H9 (cell line): ENCODE measurements around the gene ABHD15. TPM values are rescaled to one million over a fixed set of nuclear protein-coding genes. Genes with fewer than 3 reads are reported as not detected.
A peak's percentile ranks its signal among the peaks of the same experiment; 100 is the strongest.

Experiments used
- DNase-seq: peaks from one replicate; pipeline ENCODE4 v3.0.0-alpha.2; 2017
- H2AFZ ChIP-seq: one replicate; pipeline ENCODE4 v1.6.1; 2013; ENCODE audit warnings: mild to moderate bottlenecking, low read length, control low read depth, moderate library complexity
- H2AK5ac ChIP-seq: 2 replicates; pipeline ENCODE4 v1.6.1; 2013; ENCODE audit warnings: low read length, control low read depth, mixed read lengths; ENCODE audit not compliant: insufficient read length
- H2BK120ac ChIP-seq: one replicate; pipeline ENCODE4 v1.6.1; 2013; ENCODE audit warnings: low read depth, mild to moderate bottlenecking, low read length, control low read depth, inconsistent platforms; ENCODE audit not compliant: poor library complexity, severe bottlenecking
- H2BK12ac ChIP-seq: 2 replicates; pipeline ENCODE4 v1.6.1; 2013; ENCODE audit warnings: low read length, control low read depth, mixed read lengths, low read depth; ENCODE audit not compliant: insufficient read length
- H2BK15ac ChIP-seq: 2 replicates; pipeline ENCODE4 v1.6.1; 2013; ENCODE audit warnings: low read depth, low read length, control low read depth
- H2BK20ac ChIP-seq: one replicate; pipeline ENCODE4 v1.6.1; 2013; ENCODE audit warnings: low read depth, mild to moderate bottlenecking, low read length, control low read depth, inconsistent platforms; ENCODE audit not compliant: poor library complexity, severe bottlenecking
- H2BK5ac ChIP-seq: 2 replicates; pipeline ENCODE4 v1.6.1; 2013; ENCODE audit warnings: low read length, control low read depth, mixed read lengths; ENCODE audit not compliant: insufficient read length
- H3K14ac ChIP-seq: 2 replicates; pipeline ENCODE4 v1.6.1; 2013; ENCODE audit warnings: low read length, control low read depth; ENCODE audit not compliant: insufficient read depth
- H3K18ac ChIP-seq: 2 replicates; pipeline ENCODE4 v1.6.1; 2013; ENCODE audit warnings: low read depth, mild to moderate bottlenecking, mixed read lengths, low read length, control low read depth; ENCODE audit not compliant: insufficient read length
- H3K23ac ChIP-seq: 2 replicates; pipeline ENCODE4 v1.6.1; 2013; ENCODE audit warnings: low read length, control low read depth, mixed read lengths, low read depth; ENCODE audit not compliant: insufficient read length
- H3K23me2 ChIP-seq: 2 replicates; pipeline ENCODE4 v1.6.1; 2013; ENCODE audit warnings: low read depth, mild to moderate bottlenecking, mixed read lengths, low read length, control low read depth; ENCODE audit not compliant: insufficient read length, poor library complexity, severe bottlenecking
- H3K27ac ChIP-seq: 2 replicates; pipeline ENCODE4 v1.5.1; 2013; ENCODE audit warnings: low read length, control low read depth, mixed read lengths, low read depth; ENCODE audit not compliant: insufficient read length
- H3K27me3 ChIP-seq: 2 replicates; pipeline ENCODE4 v1.6.1; 2013; ENCODE audit warnings: low read length, control low read depth, inconsistent platforms; ENCODE audit not compliant: insufficient read depth
- H3K4ac ChIP-seq: 2 replicates; pipeline ENCODE4 v1.6.1; 2013; ENCODE audit warnings: low read depth, mild to moderate bottlenecking, control low read depth, inconsistent platforms, low read length, moderate library complexity
- H3K4me1 ChIP-seq: 2 replicates; pipeline ENCODE4 v1.6.1; 2013; ENCODE audit warnings: low read length, control low read depth, inconsistent platforms; ENCODE audit not compliant: insufficient read depth
- H3K4me2 ChIP-seq: 2 replicates; pipeline ENCODE4 v1.6.1; 2013; ENCODE audit warnings: low read length, control low read depth, mixed read lengths; ENCODE audit not compliant: insufficient read length, insufficient read depth
- H3K56ac ChIP-seq: 2 replicates; pipeline ENCODE4 v1.6.1; 2013; ENCODE audit warnings: low read depth, mild to moderate bottlenecking, mixed read lengths, low read length, control low read depth; ENCODE audit not compliant: insufficient read length
- H3K79me1 ChIP-seq: 2 replicates; pipeline ENCODE4 v1.6.1; 2013; ENCODE audit warnings: low read depth, mild to moderate bottlenecking, moderate library complexity, low read length, control low read depth, inconsistent platforms; ENCODE audit not compliant: insufficient read depth, poor library complexity, severe bottlenecking
- H3K79me2 ChIP-seq: 2 replicates; pipeline ENCODE4 v1.6.1; 2013; ENCODE audit warnings: low read length, control low read depth, inconsistent platforms; ENCODE audit not compliant: insufficient read depth
- H3K9ac ChIP-seq: 2 replicates; pipeline ENCODE4 v1.6.1; 2013; ENCODE audit warnings: low read length, control low read depth, mixed read lengths; ENCODE audit not compliant: insufficient read length; ENCODE audit errors: extremely low read depth
- H3K9me3 ChIP-seq: one replicate; pipeline ENCODE4 v1.6.1; 2013; ENCODE audit warnings: low read depth, low read length, inconsistent platforms; ENCODE audit not compliant: control insufficient read depth
- H3T11ph ChIP-seq: one replicate; pipeline ENCODE4 v1.6.1; 2013; ENCODE audit warnings: mild to moderate bottlenecking, low read length, control low read depth, inconsistent platforms
- H4K20me1 ChIP-seq: one replicate; pipeline ENCODE4 v1.6.1; 2013; ENCODE audit not compliant: control insufficient read depth, insufficient read length, insufficient read depth
- H4K5ac ChIP-seq: 2 replicates; pipeline ENCODE4 v1.6.1; 2013; ENCODE audit warnings: low read depth, mild to moderate bottlenecking, mixed read lengths, low read length, control low read depth; ENCODE audit not compliant: insufficient read length
- H4K8ac ChIP-seq: replicated peaks from 2 replicates; pipeline ENCODE4 v1.6.1; 2013; ENCODE audit warnings: low read length, control low read depth, mixed read lengths, low read depth; ENCODE audit not compliant: insufficient read length
- H4K91ac ChIP-seq: 2 replicates; pipeline ENCODE4 v1.6.1; 2013; ENCODE audit warnings: low read depth, mild to moderate bottlenecking, moderate library complexity, mixed read lengths, low read length, control low read depth; ENCODE audit not compliant: insufficient read length
- H3K27ac Mint-ChIP-seq, 3 experiments: 2 replicates in 2 of 3; 3 replicates in 1 of 3; pipeline ENCODE4 v1.8.0; 2020 to 2021; ENCODE audit warnings: mixed read lengths in 3 of 3, mild to moderate bottlenecking in 1 of 3, moderate library complexity in 1 of 3
- H3K27me3 Mint-ChIP-seq: 2 replicates; pipeline ENCODE4 v1.8.0; 2021; ENCODE audit warnings: low read depth, mild to moderate bottlenecking, moderate library complexity, mixed read lengths
- H3K36me3 Mint-ChIP-seq, 3 experiments: 2 replicates in 2 of 3; 3 replicates in 1 of 3; pipeline ENCODE4 v1.8.0; 2020 to 2021; ENCODE audit warnings: low read depth in 3 of 3, mixed read lengths in 3 of 3; ENCODE audit not compliant: insufficient read depth in 1 of 3
- H3K4me1 Mint-ChIP-seq, 2 experiments: 2 replicates each; pipeline ENCODE4 v1.8.0; 2020; ENCODE audit warnings: mixed read lengths in 2 of 2
- H3K4me3 Mint-ChIP-seq, 2 experiments: 2 replicates in 1 of 2; 3 replicates in 1 of 2; pipeline ENCODE4 v1.8.0; 2020 to 2021; ENCODE audit warnings: mild to moderate bottlenecking in 2 of 2, mixed read lengths in 2 of 2, moderate library complexity in 1 of 2
- H3K9me3 Mint-ChIP-seq, 2 experiments: 2 replicates in 1 of 2; 3 replicates in 1 of 2; pipeline ENCODE4 v1.8.0; 2020; ENCODE audit warnings: mild to moderate bottlenecking in 2 of 2, mixed read lengths in 2 of 2, moderate library complexity in 1 of 2
- CTCF ChIP-seq: fragments of 200-600 bp; sonication (generic); conservative IDR thresholded peaks from 3 replicates; pipeline ENCODE4 v1.8.0; 2021; ENCODE audit warnings: antibody characterized with exemption, mild to moderate bottlenecking
- WGBS: extraction: QIAGEN DNeasy Blood & Tissue Kit; methylation state at CpG from one replicate; pipeline ENCODE4 v1.1.7; 2013; ENCODE audit warnings: missing lambda C conversion rate, low lambda C conversion rate, mixed read lengths; ENCODE audit not compliant: insufficient read length; ENCODE audit errors: extremely low coverage; 5-methylcytosine and 5-hydroxymethylcytosine counted together
- total RNA-seq: library from RNA; stranded (reverse); gene quantifications from 2 replicates; pipeline ENCODE4 v1.2.1, GENCODE V29; 2021

The ABHD15 gene
- total RNA-seq, 1 experiment from 2014 or later = 2.5 TPM

GRCh38 chr17:29584452-29585079 is 17.7 kb upstream of the ABHD15 start:
- no peak overlapping the region for H2BK15ac ChIP-seq
- no peak overlapping the region for H4K8ac ChIP-seq
- no peaks in the 10 kb centered on the region for H3K9me3 ChIP-seq
- H2BK20ac ChIP-seq = no peak overlapping the region
- H3K14ac ChIP-seq = no peak overlapping the region
- H2BK5ac ChIP-seq = no peak overlapping the region
- no peak overlapping the region for H2AK5ac ChIP-seq
- H3K23ac ChIP-seq = no peak overlapping the region
- no peaks in the 10 kb centered on the region for H3K9me3 Mint-ChIP-seq
- H3K56ac ChIP-seq = no peak overlapping the region
- peaks cover 28 to 43% of the 10 kb centered on the region in 2 experiments for H3K4me1 Mint-ChIP-seq
- H3K27ac Mint-ChIP-seq = peak overlapping the region; percentile 55 to 91 (median 77); a peak in 3 of 7 replicates
- no peak overlapping the region for H3K27ac ChIP-seq
- DNase-seq = no peak
- no peak overlapping the region for H2AFZ ChIP-seq
- H3K79me1 ChIP-seq = peaks cover 4% of the 10 kb centered on the region
- no CpG with 5 or more reads among the region's 12 CpGs for WGBS
- no peak overlapping the region for H2BK12ac ChIP-seq
- no peak overlapping the region for H4K5ac ChIP-seq
- no peaks in the 10 kb centered on the region for H3K27me3 Mint-ChIP-seq
- H3K79me2 ChIP-seq = peaks cover 23% of the 10 kb centered on the region; the same call in 1 of the 2 replicates
- H3K9ac ChIP-seq = no peak overlapping the region
- no peak overlapping the region for H4K91ac ChIP-seq
- peak overlapping the region in 1 of 2 experiments; percentile 38; a peak in 1 of 5 replicates for H3K4me3 Mint-ChIP-seq
- H3K18ac ChIP-seq = no peak overlapping the region
- H3K4ac ChIP-seq = no peak overlapping the region
- H3K4me2 ChIP-seq = no peak overlapping the region
- no peak overlapping the region for H3T11ph ChIP-seq
- peaks cover 10% of the 10 kb centered on the region for H3K23me2 ChIP-seq
- H3K27me3 ChIP-seq = no peaks in the 10 kb centered on the region
- peaks cover 15% of the 10 kb centered on the region; the same call in 1 of the 2 replicates for H3K4me1 ChIP-seq
- no peaks in the 10 kb centered on the region for H4K20me1 ChIP-seq
- no peak for TF ChIP-seq CTCF
- no peak overlapping the region for H2BK120ac ChIP-seq
- peaks cover 19 to 36% (median 30%) of the 10 kb centered on the region in 3 experiments for H3K36me3 Mint-ChIP-seq
